ENCODE results near the gene IL23A. TPM values are rescaled to one million over a fixed set of nuclear protein-coding genes. Genes with fewer than 3 reads are reported as not detected.
A peak's percentile ranks its signal among the peaks of the same experiment; 100 is the strongest.
"Not testable (repeated sequence)": the region's sequence is repeated elsewhere in the genome, so short reads cannot be mapped to it uniquely, and the experiment has no call there.

The IL23A gene
- total and polyA plus RNA-seq, 10 of the 15 experiments (the other 5 are each of a cell fraction or from before 2014, with no cell fraction given): 3.3 to 11.1 (median 5.2) TPM

- TF ChIP-seq SP1 (IDR thresholded peaks at IDR 0.05; ENCODE audit: low read depth, low read length) (peak; percentile 96), FOXK2 (IDR thresholded peaks at IDR 0.05) (peak; percentile 91), ZNF622 (IDR thresholded peaks at IDR 0.05) (peak; percentile 66), E2F8 (IDR thresholded peaks at IDR 0.05; ENCODE audit: low read depth, partially characterized antibody) (peak; percentile 80), TAF1 (IDR thresholded peaks at IDR 0.05; ENCODE audit: borderline replicate concordance, low read depth, low read length) (peak; percentile 73), MEF2B (IDR thresholded peaks at IDR 0.05; ENCODE audit: partially characterized antibody, poor library complexity, severe bottlenecking) (peak; percentile 96), ZNF384 (IDR thresholded peaks at IDR 0.05; ENCODE audit: borderline replicate concordance, low read depth, low read length) (no peak)
Measured at GRCh38 chr12:56333679-56334489, 4.8 kb upstream of the IL23A start, which contains the start of gene PAN2 (continued).

- Histone ChIP-seq H2AFZ (ENCODE audit: control insufficient read depth, low read depth, low read length) (peak overlapping the region; percentile 76), H3K4me3 (peak overlapping the region; percentile 97), H3K4me1 (ENCODE audit: control insufficient read depth, insufficient read depth, low read length) (peaks cover 30% of the 10 kb centered on the region), H3K9ac (ENCODE audit: control insufficient read depth, insufficient read depth, low read length) (peak overlapping the region; percentile 99), H3K27me3 (replicated peaks in 1 of 2; ENCODE audit: control insufficient read depth in 2 of 2, insufficient read depth in 2 of 2, low read length in 1 of 2) (no peaks in the 10 kb centered on the region), H3K9me3 (replicated peaks; ENCODE audit: control insufficient read depth, insufficient read depth, low read length) (no peaks in the 10 kb centered on the region), H3K27ac (ENCODE audit: control insufficient read depth, insufficient read depth) (peak overlapping the region; percentile 99), H3K36me3 (ENCODE audit: control insufficient read depth in 2 of 2, insufficient read depth in 2 of 2, low read length in 1 of 2) (no peaks in the 10 kb centered on the region), H3K4me2 (ENCODE audit: control insufficient read depth, insufficient read depth) (peak overlapping the region; percentile 89), H4K20me1 (ENCODE audit: control insufficient read depth, insufficient read depth) (no peaks in the 10 kb centered on the region), H3K79me2 (ENCODE audit: control insufficient read depth, insufficient read depth, low read length) (peaks cover 14% of the 10 kb centered on the region)
- intact Hi-C loops (cut with micrococcal nuclease; ENCODE audit: unreplicated experiment): loop anchor here (1.0 to 5.0 kb wide), 3 partner anchors 18 to 144 kb away; no protein-coding TSS in a partner anchor
- WGBS (ENCODE audit: insufficient coverage, insufficient replicate concordance, low lambda C conversion rate, missing lambda C conversion rate): 0% methylated on average over 6 of the region's 6 CpGs
- ChIA-PET RAD21 (ENCODE audit: unreplicated experiment) (interaction anchor here (2.1 kb wide), 1 partner anchor 115 kb away, joined by 4 read pairs; the partner anchor contains the start of gene TIMELESS), CTCF (interaction anchor here (0.8 to 1.4 kb wide), 2 partner anchors 126 to 129 kb away, joined by 3 to 7 read pairs; no protein-coding TSS in a partner anchor), SMC1A (ENCODE audit: uncharacterized antibody, unreplicated experiment) (interaction anchor here (0.9 to 2.7 kb wide), 4 partner anchors 25 to 130 kb away, joined by 3 to 22 read pairs (median 6); partner anchors contain the start of genes STAT2 and TIMELESS), POLR2A (interaction anchor here (0.6 to 11.4 kb wide), 4 partner anchors 26 to 239 kb away, joined by 3 to 140 read pairs (median 10); partner anchors contain the start of genes APOF, RNF41 and STAT2)
- in situ Hi-C loops (cut with MboI): no loop called here
- FAIRE-seq (peak; percentile 38), ATAC-seq (no peak), DNase-seq (ENCODE audit: low read depth, low spot score) (no peak)
- TF ChIP-seq POLR2AphosphoS2 (IDR thresholded peaks at IDR 0.05; ENCODE audit: low read depth, low read length): no peak
- peak; percentile 57; the same call in 1 of the 2 replicates for TF ChIP-seq POLR2AphosphoS5 (IDR thresholded peaks at IDR 0.05; ENCODE audit: low read length)
- 0 out of 2 replicates have a peak, but pooled peaks have one; percentile 23 for TF ChIP-seq NR2F1 (conservative IDR thresholded peaks at IDR 0.05)
- TF ChIP-seq IKZF2 (IDR thresholded peaks at IDR 0.05): peak in 1 of 2 experiments; percentile 2; a peak in 1 of 4 replicates
- TSS peak; percentile 98 for BruUV-seq (replicated peaks)
Measured at GRCh38 chr12:56334490-56334793, 4.2 kb upstream of the IL23A start.

DNA sequence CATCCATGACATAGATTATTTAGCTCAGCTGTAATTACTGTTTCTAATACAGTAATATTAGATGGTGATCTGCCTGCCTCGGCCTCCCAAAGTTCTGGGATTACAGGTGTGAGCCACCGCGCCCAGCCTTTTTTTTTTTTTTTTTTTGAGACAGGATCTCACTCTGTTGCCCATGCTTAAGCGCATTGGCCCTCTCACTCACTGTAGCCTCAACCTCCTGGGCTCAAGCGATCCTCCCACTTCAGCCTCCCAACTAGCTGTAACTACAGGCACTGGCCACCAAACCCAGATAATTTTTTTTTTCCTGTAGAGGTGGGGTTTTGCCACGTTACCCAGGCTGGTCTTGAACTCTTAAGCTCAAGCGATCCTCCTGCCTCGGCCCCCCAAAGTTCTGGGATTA is 3.2 kb upstream of the IL23A start:
- H3K36me3 ChIP-seq (ENCODE audit: control insufficient read depth in 2 of 2, insufficient read depth in 2 of 2, low read length in 1 of 2); in situ Hi-C loops (cut with MboI); intact Hi-C loops (cut with micrococcal nuclease; ENCODE audit: unreplicated experiment); H3K9ac ChIP-seq (ENCODE audit: control insufficient read depth, insufficient read depth, low read length); H3K4me3 ChIP-seq; H3K27ac ChIP-seq (ENCODE audit: control insufficient read depth, insufficient read depth); BruUV-seq (replicated peaks); H3K4me2 ChIP-seq (ENCODE audit: control insufficient read depth, insufficient read depth); H3K27me3 ChIP-seq (replicated peaks in 1 of 2; ENCODE audit: control insufficient read depth in 2 of 2, insufficient read depth in 2 of 2, low read length in 1 of 2); FAIRE-seq; H2AFZ ChIP-seq (ENCODE audit: control insufficient read depth, low read depth, low read length); H3K9me3 ChIP-seq (replicated peaks; ENCODE audit: control insufficient read depth, insufficient read depth, low read length); ATAC-seq; DNase-seq (ENCODE audit: low read depth, low spot score); H4K20me1 ChIP-seq (ENCODE audit: control insufficient read depth, insufficient read depth): not testable (repeated sequence)
- RAD21 ChIA-PET (ENCODE audit: unreplicated experiment): interaction anchor here (4.6 kb wide), 1 partner anchor 24 kb away, joined by 47 read pairs; the partner anchor contains the start of gene STAT2
- peaks cover 30% of the 10 kb centered on the region for H3K4me1 ChIP-seq (ENCODE audit: control insufficient read depth, insufficient read depth, low read length)
- POLR2A ChIA-PET: interaction anchor here (0.6 to 11.4 kb wide), 10 partner anchors 9 to 486 kb away, joined by 3 to 140 read pairs (median 4); partner anchors contain the start of genes APOF, PA2G4, RNF41 and STAT2
- SMC1A ChIA-PET (ENCODE audit: uncharacterized antibody, unreplicated experiment): interaction anchor here (1.5 to 2.7 kb wide), 3 partner anchors 24 to 129 kb away, joined by 4 to 22 read pairs (median 10); partner anchors contain the start of genes STAT2 and TIMELESS
- H3K79me2 ChIP-seq (ENCODE audit: control insufficient read depth, insufficient read depth, low read length): peaks cover 14% of the 10 kb centered on the region
- 98% methylated on average over 7 of the region's 8 CpGs for WGBS (ENCODE audit: insufficient coverage, insufficient replicate concordance, low lambda C conversion rate, missing lambda C conversion rate)
- CTCF ChIA-PET: interaction anchor here (0.7 to 1.4 kb wide), 4 partner anchors 9 to 128 kb away, joined by 3 to 7 read pairs (median 3); partner anchors contain the start of gene STAT2
